Measurements from ENCODE around the gene ACSM3. TPM values are rescaled to one million over a fixed set of nuclear protein-coding genes. Genes with fewer than 3 reads are reported as not detected.

Gene ACSM3
- total and polyA plus RNA-seq, 9 of the 15 experiments (the other 6 are each of a cell fraction or from before 2014, with no cell fraction given): 112 to 420 (median 182) TPM

GRCh38 chr16:20744922-20745440 is 18.8 kb upstream of the ACSM3 start (continued):
- TF ChIP-seq NFE2L1 (tag; IDR thresholded peaks at IDR 0.05; ENCODE audit: borderline replicate concordance, low read depth) (no peak), ZNF696 (CRISPR knock-in tag; conservative IDR thresholded peaks at IDR 0.05) (no peak), ZNF347 (CRISPR knock-in tag; IDR thresholded peaks at IDR 0.05; ENCODE audit: low read depth) (no peak), FOSL1 (tag; conservative IDR thresholded peaks at IDR 0.05) (peak; percentile 72), ZNF830 (CRISPR knock-in tag; IDR thresholded peaks at IDR 0.05) (no peak), ZKSCAN3 (CRISPR knock-in tag; IDR thresholded peaks at IDR 0.05) (no peak), MTA3 (IDR thresholded peaks at IDR 0.05; ENCODE audit: borderline replicate concordance) (no peak; the same call in 1 of the 2 replicates), ZBTB11 (CRISPR knock-in tag; IDR thresholded peaks at IDR 0.05) (peak in 1 of 3 experiments; percentile 43; a peak in 1 of 6 replicates), CREB3 (tag; conservative IDR thresholded peaks at IDR 0.05; ENCODE audit: low read depth) (no peak), HDAC3 (IDR thresholded peaks at IDR 0.05; ENCODE audit: borderline replicate concordance, partially characterized antibody) (peak; percentile 93), TAF9B (IDR thresholded peaks at IDR 0.05; ENCODE audit: partially characterized antibody) (peak; percentile 30), ZC3H4 (CRISPR knock-in tag; IDR thresholded peaks at IDR 0.05; ENCODE audit: borderline replicate concordance) (no peak), ETV5 (CRISPR knock-in tag; IDR thresholded peaks at IDR 0.05; ENCODE audit: low read depth) (peak; percentile 80), ZC3H8 (IDR thresholded peaks at IDR 0.05) (no peak), SRSF1 (IDR thresholded peaks at IDR 0.05; ENCODE audit: low read depth, low read length) (no peak)
- TF ChIP-seq, protein P1, sequence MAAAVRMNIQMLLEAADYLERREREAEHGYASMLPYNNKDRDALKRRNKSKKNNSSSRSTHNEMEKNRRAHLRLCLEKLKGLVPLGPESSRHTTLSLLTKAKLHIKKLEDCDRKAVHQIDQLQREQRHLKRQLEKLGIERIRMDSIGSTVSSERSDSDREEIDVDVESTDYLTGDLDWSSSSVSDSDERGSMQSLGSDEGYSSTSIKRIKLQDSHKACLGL (CRISPR knock-in tag; IDR thresholded peaks at IDR 0.05; ENCODE audit: borderline replicate concordance, poor library complexity, severe bottlenecking): no peak
- TF ChIP-seq, protein P2, sequence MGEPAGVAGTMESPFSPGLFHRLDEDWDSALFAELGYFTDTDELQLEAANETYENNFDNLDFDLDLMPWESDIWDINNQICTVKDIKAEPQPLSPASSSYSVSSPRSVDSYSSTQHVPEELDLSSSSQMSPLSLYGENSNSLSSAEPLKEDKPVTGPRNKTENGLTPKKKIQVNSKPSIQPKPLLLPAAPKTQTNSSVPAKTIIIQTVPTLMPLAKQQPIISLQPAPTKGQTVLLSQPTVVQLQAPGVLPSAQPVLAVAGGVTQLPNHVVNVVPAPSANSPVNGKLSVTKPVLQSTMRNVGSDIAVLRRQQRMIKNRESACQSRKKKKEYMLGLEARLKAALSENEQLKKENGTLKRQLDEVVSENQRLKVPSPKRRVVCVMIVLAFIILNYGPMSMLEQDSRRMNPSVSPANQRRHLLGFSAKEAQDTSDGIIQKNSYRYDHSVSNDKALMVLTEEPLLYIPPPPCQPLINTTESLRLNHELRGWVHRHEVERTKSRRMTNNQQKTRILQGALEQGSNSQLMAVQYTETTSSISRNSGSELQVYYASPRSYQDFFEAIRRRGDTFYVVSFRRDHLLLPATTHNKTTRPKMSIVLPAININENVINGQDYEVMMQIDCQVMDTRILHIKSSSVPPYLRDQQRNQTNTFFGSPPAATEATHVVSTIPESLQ (CRISPR knock-in tag; IDR thresholded peaks at IDR 0.05): no peak
- TF ChIP-seq, protein P3, sequence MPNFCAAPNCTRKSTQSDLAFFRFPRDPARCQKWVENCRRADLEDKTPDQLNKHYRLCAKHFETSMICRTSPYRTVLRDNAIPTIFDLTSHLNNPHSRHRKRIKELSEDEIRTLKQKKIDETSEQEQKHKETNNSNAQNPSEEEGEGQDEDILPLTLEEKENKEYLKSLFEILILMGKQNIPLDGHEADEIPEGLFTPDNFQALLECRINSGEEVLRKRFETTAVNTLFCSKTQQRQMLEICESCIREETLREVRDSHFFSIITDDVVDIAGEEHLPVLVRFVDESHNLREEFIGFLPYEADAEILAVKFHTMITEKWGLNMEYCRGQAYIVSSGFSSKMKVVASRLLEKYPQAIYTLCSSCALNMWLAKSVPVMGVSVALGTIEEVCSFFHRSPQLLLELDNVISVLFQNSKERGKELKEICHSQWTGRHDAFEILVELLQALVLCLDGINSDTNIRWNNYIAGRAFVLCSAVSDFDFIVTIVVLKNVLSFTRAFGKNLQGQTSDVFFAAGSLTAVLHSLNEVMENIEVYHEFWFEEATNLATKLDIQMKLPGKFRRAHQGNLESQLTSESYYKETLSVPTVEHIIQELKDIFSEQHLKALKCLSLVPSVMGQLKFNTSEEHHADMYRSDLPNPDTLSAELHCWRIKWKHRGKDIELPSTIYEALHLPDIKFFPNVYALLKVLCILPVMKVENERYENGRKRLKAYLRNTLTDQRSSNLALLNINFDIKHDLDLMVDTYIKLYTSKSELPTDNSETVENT (CRISPR knock-in tag; IDR thresholded peaks at IDR 0.05): no peak

Data from K562 (cell line).